WTC11 (cell line): ENCODE results near the gene PARD3B. TPM values are rescaled to one million over a fixed set of nuclear protein-coding genes. Genes with fewer than 3 reads are reported as not detected.

ENCODE experiments used
- ATAC-seq: fragments of 200-7000 bp; cut with Tn5 transposase; 2 replicates; pipeline ENCODE4 v1.10.0; 2021; ENCODE audit warnings: mild to moderate bottlenecking, moderate library complexity
- CTCF ChIA-PET: fragments of 300-600 bp; sonication (Branson Sonifier 250); formaldehyde crosslinking; loops from one replicate; lab custom pipeline; 2021; ENCODE audit warnings: antibody characterized with exemption; lab: Charles Lee
- POLR2A ChIA-PET: fragments of 350-600 bp; sonication (Branson Sonifier 250); formaldehyde crosslinking; loops from one replicate; lab custom pipeline; 2021; ENCODE audit warnings: antibody characterized with exemption; lab: Charles Lee
- DNase-seq: peaks from one replicate; pipeline ENCODE4 v3.0.0; 2021; ENCODE audit warnings: low spot score
- H3K27ac Mint-ChIP-seq: 2 replicates; pipeline ENCODE4 v1.8.0; 2021; ENCODE audit warnings: mixed read lengths
- H3K27me3 Mint-ChIP-seq: 2 replicates; pipeline ENCODE4 v1.8.0; 2021; ENCODE audit warnings: low read depth, mild to moderate bottlenecking, moderate library complexity, mixed read lengths
- H3K36me3 Mint-ChIP-seq: 2 replicates; pipeline ENCODE4 v1.8.0; 2021; ENCODE audit warnings: mixed read lengths
- H3K4me1 Mint-ChIP-seq: 2 replicates; pipeline ENCODE4 v1.8.0; 2022; ENCODE audit warnings: mixed read lengths
- H3K4me3 Mint-ChIP-seq: 2 replicates; pipeline ENCODE4 v1.8.0; 2021; ENCODE audit warnings: mild to moderate bottlenecking, moderate library complexity, mixed read lengths
- H3K9me3 Mint-ChIP-seq: 2 replicates; pipeline ENCODE4 v1.8.0; 2021; ENCODE audit warnings: mixed read lengths
- AFF4 ChIP-seq: sonication (generic); formaldehyde crosslinking; IDR thresholded peaks from 2 replicates; pipeline ENCODE4 v1.8.1; 2023; ENCODE audit warnings: mild to moderate bottlenecking, missing genetic modification reagents, borderline replicate concordance
- ATF1 ChIP-seq: sonication (generic); formaldehyde crosslinking; IDR thresholded peaks from 2 replicates; pipeline ENCODE4 v1.8.1; 2023; ENCODE audit warnings: mild to moderate bottlenecking, moderate library complexity, missing genetic modification reagents
- CDX4 ChIP-seq: fragments of 250-450 bp; sonication (Bioruptor Pico); IDR thresholded peaks from 2 replicates; pipeline ENCODE4 v1.9.0; 2021; ENCODE audit warnings: moderate library complexity, mild to moderate bottlenecking, inconsistent platforms, borderline replicate concordance
- CTCF ChIP-seq: fragments of 200-600 bp; IDR thresholded peaks from 2 replicates; pipeline ENCODE4 v1.8.0; 2022; ENCODE audit warnings: antibody characterized with exemption
- E2F1 ChIP-seq: sonication (generic); formaldehyde crosslinking; IDR thresholded peaks from 2 replicates; pipeline ENCODE4 v1.8.0; 2022; ENCODE audit warnings: mild to moderate bottlenecking, missing genetic modification reagents
- ELF4 ChIP-seq: sonication (generic); formaldehyde crosslinking; IDR thresholded peaks from 2 replicates; pipeline ENCODE4 v1.8.1; 2022; ENCODE audit warnings: low read depth, mild to moderate bottlenecking, moderate library complexity, missing genetic modification reagents
- ERG ChIP-seq: fragments of 250-450 bp; sonication (Bioruptor Pico); IDR thresholded peaks from 2 replicates; pipeline ENCODE4 v1.8.0; 2021; ENCODE audit warnings: mild to moderate bottlenecking
- JAZF1 ChIP-seq: fragments of 250-450 bp; sonication (Bioruptor Pico); IDR thresholded peaks from 2 replicates; pipeline ENCODE4 v1.9.0; 2021; ENCODE audit warnings: moderate library complexity, mild to moderate bottlenecking, inconsistent platforms
- MLX ChIP-seq: sonication (generic); formaldehyde crosslinking; IDR thresholded peaks from 2 replicates; pipeline ENCODE4 v1.8.1; 2023; ENCODE audit warnings: mild to moderate bottlenecking, missing genetic modification reagents, moderate library complexity
- MYBL2 ChIP-seq: sonication (generic); formaldehyde crosslinking; IDR thresholded peaks from 2 replicates; pipeline ENCODE4 v1.8.1; 2023; ENCODE audit warnings: mild to moderate bottlenecking, moderate library complexity, missing genetic modification reagents
- PRDM15 ChIP-seq: sonication (generic); formaldehyde crosslinking; IDR thresholded peaks from 2 replicates; pipeline ENCODE4 v1.8.0; 2022; ENCODE audit warnings: missing genetic modification reagents
- TEAD1 ChIP-seq: sonication (generic); formaldehyde crosslinking; IDR thresholded peaks from 2 replicates; pipeline ENCODE4 v1.8.0; 2022; ENCODE audit warnings: mild to moderate bottlenecking, missing genetic modification reagents
- USF2 ChIP-seq: sonication (generic); formaldehyde crosslinking; IDR thresholded peaks from 2 replicates; pipeline ENCODE4 v1.8.1; 2023; ENCODE audit warnings: mild to moderate bottlenecking, missing genetic modification reagents, moderate library complexity
- ZBTB21 ChIP-seq: sonication (generic); formaldehyde crosslinking; IDR thresholded peaks from 2 replicates; pipeline ENCODE4 v1.8.1; 2023; ENCODE audit warnings: mild to moderate bottlenecking, missing genetic modification reagents, borderline replicate concordance
- ZMAT4 ChIP-seq: fragments of 250-450 bp; sonication (Bioruptor Pico); IDR thresholded peaks from 2 replicates; pipeline ENCODE4 v1.9.0; 2021; ENCODE audit warnings: mild to moderate bottlenecking
- ZNF512 ChIP-seq: sonication (generic); formaldehyde crosslinking; IDR thresholded peaks from 2 replicates; pipeline ENCODE4 v1.8.1; 2022; ENCODE audit warnings: missing genetic modification reagents, borderline replicate concordance
- total RNA-seq: library from RNA; stranded (reverse); gene quantifications from 3 replicates; pipeline ENCODE4 v1.2.3, GENCODE V29; 2021

PARD3B gene
- total RNA-seq, 1 experiment from 2014 or later = 5.6 TPM

GRCh38 chr2:204576362-204576979 lies 31.2 kb downstream of the PARD3B start (continued):
- TF ChIP-seq ZNF512 (CRISPR knock-in tag) = no peak

GRCh38 chr2:204578928-204579598 lies 33.8 kb downstream of the PARD3B start:
- POLR2A ChIA-PET = no interaction called here
- Mint-ChIP-seq H3K9me3 (0 out of 2 replicates have a peak, but pooled peaks cover 4% of the 10 kb centered on the region), H3K27me3 (no peaks in the 10 kb centered on the region), H3K4me1 (peaks cover 8% of the 10 kb centered on the region), H3K4me3 (no peak overlapping the region), H3K27ac (no peak overlapping the region), H3K36me3 (no peaks in the 10 kb centered on the region)
- CTCF ChIA-PET = no interaction called here
- ATAC-seq (no peak), DNase-seq (no peak)
- TF ChIP-seq TEAD1 (CRISPR knock-in tag) = no peak
- no peak for TF ChIP-seq ERG (CRISPR knock-in tag)
- no peak for TF ChIP-seq USF2 (CRISPR knock-in tag)
- TF ChIP-seq ZMAT4 (CRISPR knock-in tag) = no peak
- no peak for TF ChIP-seq AFF4 (CRISPR knock-in tag)
- TF ChIP-seq ATF1 (CRISPR knock-in tag) = no peak
- TF ChIP-seq E2F1 (CRISPR knock-in tag) = no peak
- no peak for TF ChIP-seq PRDM15 (CRISPR knock-in tag)
- TF ChIP-seq CTCF = no peak
- TF ChIP-seq JAZF1 (CRISPR knock-in tag) = no peak
- no peak for TF ChIP-seq ZBTB21 (CRISPR knock-in tag)
- TF ChIP-seq CDX4 (CRISPR knock-in tag) = no peak
- TF ChIP-seq MLX = no peak
- TF ChIP-seq ELF4 (CRISPR knock-in tag) = no peak
- TF ChIP-seq MYBL2 (CRISPR knock-in tag) = no peak
